Measurements from ENCODE around the gene RAB7B. TPM values are rescaled to one million over a fixed set of nuclear protein-coding genes. Genes with fewer than 3 reads are reported as not detected.

The RAB7B gene
- total RNA-seq, 4 donors from 2014 or later, result 0.27 to 0.32 TPM; not detected in 2

DNA sequence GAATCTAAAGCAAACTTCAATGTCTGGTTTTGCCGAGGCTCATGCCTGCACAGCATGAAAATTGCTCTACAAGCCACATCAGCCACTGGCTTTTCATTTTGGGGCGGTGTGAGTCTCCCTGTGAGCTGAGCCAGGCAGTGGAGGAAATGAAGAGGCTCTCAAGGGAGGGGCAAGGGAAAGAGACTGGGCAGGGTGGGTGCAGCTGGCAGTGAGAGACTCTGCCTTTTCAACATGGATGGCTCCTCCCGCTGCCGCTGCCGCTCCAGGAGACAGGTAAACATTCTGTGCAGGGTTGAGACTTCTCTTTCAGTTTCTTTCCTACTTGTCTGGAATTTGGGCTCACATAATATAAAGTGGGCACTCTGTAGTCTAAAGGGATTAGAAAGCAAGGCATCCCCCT lies 31.8 kb upstream of the RAB7B start:
- peak overlapping the region in 1 of 4 donors; percentile 3 for H3K4me3 ChIP-seq
- peaks cover 11% of the 10 kb centered on the region for H3K27me3 ChIP-seq
- peak overlapping the region in 1 of 4 donors; percentile 34 for H3K27ac ChIP-seq
- no peaks in the 10 kb centered on the region for H3K9me3 ChIP-seq
- TF ChIP-seq POLR2A (IDR thresholded peaks at IDR 0.05), result no peak
- TF ChIP-seq POLR2AphosphoS5 (IDR thresholded peaks at IDR 0.05), result peak in 1 of 3 donors; percentile 25
- WGBS, 2 donors (ENCODE audit: low coverage in 1 of 2), result 8 to 11% methylated on average over 2 to 5 of the region's 5 CpGs
- no peaks in the 10 kb centered on the region for H3K36me3 ChIP-seq
- peaks cover 0 to 5% (median 0%) of the 10 kb centered on the region in 4 donors for H3K4me1 ChIP-seq
- in situ Hi-C loops (cut with MboI; ENCODE audit: low pct_ligation_motif_present in 1 of 4, low pct_unique_long_range_greater_than_20kb in 1 of 4, low sequenced_read_pairs in 3 of 4), result loop anchor here in 1 of 4 donors (10.0 kb wide), 1 partner anchor 70 kb away; no protein-coding TSS in a partner anchor
- peak; percentile 64 for DNase-seq
- intact Hi-C loops (cut with DNase I; ENCODE audit: low total_unique reads), result no loop called here

DNA sequence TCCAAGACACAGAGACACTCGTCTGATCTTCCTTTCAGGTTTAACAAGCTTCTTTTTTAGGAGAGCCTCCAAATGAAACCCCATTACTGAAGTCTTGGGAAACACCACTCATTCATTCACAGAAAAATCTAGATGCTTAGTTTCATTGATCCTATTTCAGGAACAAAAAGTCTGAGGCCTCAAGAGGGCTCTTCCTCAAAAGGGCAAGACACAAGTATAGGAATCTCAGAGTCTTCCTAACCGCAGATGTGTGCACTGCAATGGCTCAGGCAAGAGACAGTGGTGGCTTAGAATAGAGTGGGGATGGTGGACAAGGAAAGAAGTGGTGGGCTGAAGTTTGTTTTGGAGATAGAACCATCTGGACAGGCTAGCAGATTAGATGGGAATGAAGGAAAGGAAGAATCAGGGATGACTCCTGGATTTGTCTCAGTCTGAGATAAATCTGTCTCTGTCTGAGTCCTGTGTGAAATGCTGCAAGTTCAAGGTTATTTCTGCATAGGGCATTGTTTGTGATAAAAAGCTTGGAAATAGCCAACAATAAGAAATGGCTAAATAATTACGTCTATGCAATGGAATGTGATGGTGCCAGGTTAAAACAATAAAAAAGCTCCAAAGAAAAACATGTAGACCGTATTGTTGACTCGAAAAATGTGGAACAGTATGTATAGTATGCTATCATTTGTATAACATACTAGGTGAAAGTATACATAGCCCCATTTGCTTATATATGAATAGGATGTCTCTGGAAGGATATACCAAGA lies 29.4 kb upstream of the RAB7B start:
- TF ChIP-seq POLR2A (IDR thresholded peaks at IDR 0.05) (no peak), EP300 (IDR thresholded peaks at IDR 0.05; ENCODE audit: low read depth) (no peak), POLR2AphosphoS5 (IDR thresholded peaks at IDR 0.05) (no peak)
- TF ChIP-seq, protein P1, sequence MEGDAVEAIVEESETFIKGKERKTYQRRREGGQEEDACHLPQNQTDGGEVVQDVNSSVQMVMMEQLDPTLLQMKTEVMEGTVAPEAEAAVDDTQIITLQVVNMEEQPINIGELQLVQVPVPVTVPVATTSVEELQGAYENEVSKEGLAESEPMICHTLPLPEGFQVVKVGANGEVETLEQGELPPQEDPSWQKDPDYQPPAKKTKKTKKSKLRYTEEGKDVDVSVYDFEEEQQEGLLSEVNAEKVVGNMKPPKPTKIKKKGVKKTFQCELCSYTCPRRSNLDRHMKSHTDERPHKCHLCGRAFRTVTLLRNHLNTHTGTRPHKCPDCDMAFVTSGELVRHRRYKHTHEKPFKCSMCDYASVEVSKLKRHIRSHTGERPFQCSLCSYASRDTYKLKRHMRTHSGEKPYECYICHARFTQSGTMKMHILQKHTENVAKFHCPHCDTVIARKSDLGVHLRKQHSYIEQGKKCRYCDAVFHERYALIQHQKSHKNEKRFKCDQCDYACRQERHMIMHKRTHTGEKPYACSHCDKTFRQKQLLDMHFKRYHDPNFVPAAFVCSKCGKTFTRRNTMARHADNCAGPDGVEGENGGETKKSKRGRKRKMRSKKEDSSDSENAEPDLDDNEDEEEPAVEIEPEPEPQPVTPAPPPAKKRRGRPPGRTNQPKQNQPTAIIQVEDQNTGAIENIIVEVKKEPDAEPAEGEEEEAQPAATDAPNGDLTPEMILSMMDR (IDR thresholded peaks at IDR 0.05), result no peak
- H3K4me3 ChIP-seq, result no peak overlapping the region
- H3K9me3 ChIP-seq, result no peaks in the 10 kb centered on the region
- WGBS, 2 donors (ENCODE audit: low coverage in 1 of 2), result 84 to 87% methylated on average over 4 to 5 of the region's 5 CpGs
- H3K27ac ChIP-seq, result no peak overlapping the region
- in situ Hi-C loops (cut with MboI; ENCODE audit: low pct_ligation_motif_present in 1 of 4, low pct_unique_long_range_greater_than_20kb in 1 of 4, low sequenced_read_pairs in 3 of 4) (loop anchor here in 1 of 4 donors (10.0 kb wide), 1 partner anchor 72 kb away; no protein-coding TSS in a partner anchor), intact Hi-C loops (cut with DNase I; ENCODE audit: low total_unique reads) (no loop called here)
- H3K36me3 ChIP-seq, result no peaks in the 10 kb centered on the region
- H3K4me1 ChIP-seq, result peaks cover 0 to 5% (median 0%) of the 10 kb centered on the region in 4 donors
- H3K27me3 ChIP-seq, result peaks cover 6% of the 10 kb centered on the region
- no peak for DNase-seq

DNA sequence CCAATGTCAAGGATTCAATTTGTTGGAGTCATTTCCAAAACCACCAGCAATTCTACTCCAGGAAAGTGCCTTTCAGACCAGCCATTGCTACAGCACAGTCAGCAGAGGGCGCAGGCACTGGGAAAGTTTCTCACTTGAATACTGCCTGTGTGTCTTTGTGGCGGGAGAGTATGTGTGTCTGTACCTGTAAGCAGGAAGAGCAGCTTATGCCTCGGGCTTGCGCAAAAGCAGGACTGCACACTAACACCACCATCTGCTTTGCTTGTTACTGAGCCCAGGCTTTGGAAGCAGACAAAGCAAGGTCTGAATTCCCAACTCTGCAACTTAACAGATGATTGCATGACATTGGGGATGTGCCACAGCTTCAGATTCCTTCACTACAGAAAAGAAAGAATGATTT lies 27.5 kb upstream of the RAB7B start:
- peak; percentile 76 for DNase-seq
- 9% methylated on average over 4 of the region's 4 CpGs; no CpG with 5 or more reads in 1 of the 2 donors for WGBS, 2 donors (ENCODE audit: low coverage in 1 of 2)
- H3K4me1 ChIP-seq, result peaks cover 0 to 5% (median 0%) of the 10 kb centered on the region in 4 donors
- H3K27ac ChIP-seq, result no peak overlapping the region
- no peak for TF ChIP-seq POLR2AphosphoS5 (IDR thresholded peaks at IDR 0.05)
- TF ChIP-seq, protein P1 (IDR thresholded peaks at IDR 0.05), result peak; percentile 58 to 82 (median 67)
- H3K9me3 ChIP-seq, result no peaks in the 10 kb centered on the region
- intact Hi-C loops (cut with DNase I; ENCODE audit: low total_unique reads) (no loop called here), in situ Hi-C loops (cut with MboI; ENCODE audit: low pct_ligation_motif_present in 1 of 4, low pct_unique_long_range_greater_than_20kb in 1 of 4, low sequenced_read_pairs in 3 of 4) (loop anchor here in 1 of 4 donors (10.0 kb wide), 1 partner anchor 74 kb away; no protein-coding TSS in a partner anchor)
- H3K27me3 ChIP-seq, result no peaks in the 10 kb centered on the region
- no peaks in the 10 kb centered on the region for H3K36me3 ChIP-seq
- no peak overlapping the region for H3K4me3 ChIP-seq

DNA sequence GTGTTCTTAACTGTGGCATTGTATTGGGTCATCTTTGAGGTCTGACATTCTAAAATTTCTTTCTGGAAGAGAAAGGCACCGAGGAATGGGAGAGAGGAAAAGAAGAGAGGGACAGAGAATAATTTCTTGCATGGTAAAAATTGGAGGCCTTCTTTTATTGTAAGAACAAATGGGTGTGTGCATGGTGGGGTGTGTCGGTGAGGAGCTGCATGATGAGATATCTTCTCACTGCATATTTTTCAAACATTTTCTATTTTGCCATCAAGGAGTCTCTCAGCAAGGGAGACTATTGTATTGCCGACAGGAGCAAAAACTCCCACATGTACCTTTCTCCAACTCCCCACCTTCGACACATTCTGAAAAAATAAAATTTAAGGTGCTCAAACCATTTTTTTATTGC lies 27.0 kb upstream of the RAB7B start:
- Histone ChIP-seq H3K27ac (no peak overlapping the region), H3K36me3 (no peaks in the 10 kb centered on the region), H3K9me3 (no peaks in the 10 kb centered on the region), H3K4me3 (no peak overlapping the region), H3K4me1 (peaks cover 0 to 5% (median 0%) of the 10 kb centered on the region in 4 donors), H3K27me3 (no peaks in the 10 kb centered on the region)
- intact Hi-C loops (cut with DNase I; ENCODE audit: low total_unique reads), result no loop called here
- in situ Hi-C loops (cut with MboI; ENCODE audit: low pct_ligation_motif_present in 1 of 4, low pct_unique_long_range_greater_than_20kb in 1 of 4, low sequenced_read_pairs in 3 of 4), result loop anchor here in 1 of 4 donors (10.0 kb wide), 1 partner anchor 75 kb away; no protein-coding TSS in a partner anchor
- 63 to 70% methylated on average over 4 of the region's 4 CpGs for WGBS, 2 donors (ENCODE audit: low coverage in 1 of 2)
- no peak for DNase-seq
- TF ChIP-seq POLR2AphosphoS5 (IDR thresholded peaks at IDR 0.05) (no peak), POLR2A (IDR thresholded peaks at IDR 0.05) (no peak), EP300 (IDR thresholded peaks at IDR 0.05; ENCODE audit: low read depth) (no peak)
- TF ChIP-seq, protein P1 (IDR thresholded peaks at IDR 0.05), result no peak
